Measurements from ENCODE around the gene GSDMA. TPM values are rescaled to one million over a fixed set of nuclear protein-coding genes. Genes with fewer than 3 reads are reported as not detected.

The GSDMA gene
- total RNA-seq, 1 donor from 2014 or later = not detected

- no peaks in the 10 kb centered on the region for H3K27me3 Mint-ChIP-seq (ENCODE audit: low read depth)
- no peaks in the 10 kb centered on the region for H3K9me3 Mint-ChIP-seq
- peak overlapping the region; percentile 69 for H3K27ac Mint-ChIP-seq (ENCODE audit: unreplicated experiment)
- H3K4me1 Mint-ChIP-seq = peaks cover 36% of the 10 kb centered on the region
- no peak for DNase-seq (ENCODE audit: low read depth, low spot score)
- peaks cover 2% of the 10 kb centered on the region for H3K36me3 Mint-ChIP-seq (ENCODE audit: low read depth)
- no peak for TF ChIP-seq CTCF (conservative IDR thresholded peaks at IDR 0.05)
- peak overlapping the region; percentile 94 for H3K4me3 Mint-ChIP-seq
These were observed 38.1 kb upstream of the GSDMA start for GRCh38 chr17:39924691-39925055.

- no peaks in the 10 kb centered on the region for H3K9me3 Mint-ChIP-seq
These were observed 37.3 kb upstream of the GSDMA start for GRCh38 chr17:39925282-39926134.

GRCh38 chr17:39926135-39926587 lies 36.6 kb upstream of the GSDMA start:
- Mint-ChIP-seq H3K4me3 (peak overlapping the region; percentile 94), H3K36me3 (ENCODE audit: low read depth) (peaks cover 2% of the 10 kb centered on the region), H3K9me3 (no peaks in the 10 kb centered on the region), H3K4me1 (peaks cover 36% of the 10 kb centered on the region), H3K27ac (ENCODE audit: unreplicated experiment) (no peak overlapping the region), H3K27me3 (ENCODE audit: low read depth) (no peaks in the 10 kb centered on the region)
- TF ChIP-seq CTCF (conservative IDR thresholded peaks at IDR 0.05) = no peak
- no peak for DNase-seq (ENCODE audit: low read depth, low spot score)

More at GRCh38 chr17:39925282-39926134, 37.3 kb upstream of the GSDMA start:
- no peak for DNase-seq (ENCODE audit: low read depth, low spot score)
- TF ChIP-seq CTCF (conservative IDR thresholded peaks at IDR 0.05) = no peak
- peak overlapping the region; percentile 43 for H3K27ac Mint-ChIP-seq (ENCODE audit: unreplicated experiment)
- no peaks in the 10 kb centered on the region for H3K27me3 Mint-ChIP-seq (ENCODE audit: low read depth)
- H3K4me3 Mint-ChIP-seq = peak overlapping the region; percentile 94
- H3K36me3 Mint-ChIP-seq (ENCODE audit: low read depth) = peaks cover 2% of the 10 kb centered on the region
- H3K4me1 Mint-ChIP-seq = peaks cover 36% of the 10 kb centered on the region

GRCh38 chr17:39926588-39927100 lies 36.2 kb upstream of the GSDMA start:
- Mint-ChIP-seq H3K27me3 (ENCODE audit: low read depth) (no peaks in the 10 kb centered on the region), H3K4me1 (peaks cover 36% of the 10 kb centered on the region), H3K9me3 (no peaks in the 10 kb centered on the region), H3K4me3 (peak overlapping the region; percentile 94), H3K36me3 (ENCODE audit: low read depth) (peaks cover 2% of the 10 kb centered on the region), H3K27ac (ENCODE audit: unreplicated experiment) (peak overlapping the region; percentile 62)
- DNase-seq (ENCODE audit: low read depth, low spot score) = no peak
- no peak for TF ChIP-seq CTCF (conservative IDR thresholded peaks at IDR 0.05)

- Mint-ChIP-seq H3K27ac (ENCODE audit: unreplicated experiment) (peak within 1 kb of the TSS; percentile 95), H3K4me1 (peaks cover 36% of the 10 kb centered on the region), H3K4me3 (peak within 1 kb of the TSS; percentile 94), H3K9me3 (no peaks in the 10 kb centered on the region), H3K36me3 (ENCODE audit: low read depth) (no peaks in the 10 kb centered on the region), H3K27me3 (ENCODE audit: low read depth) (no peaks in the 10 kb centered on the region)
- TF ChIP-seq CTCF (conservative IDR thresholded peaks at IDR 0.05) = no peak
- peak; percentile 92 for DNase-seq (ENCODE audit: low read depth, low spot score)
These were observed 35.5 kb upstream of the GSDMA start, which contains the start of the genes LRRC3C and ORMDL3 for GRCh38 chr17:39927101-39927928. Gene LRRC3C (plus strand): TSS chr17:39927732. CDS start chr17:39941524, 13,792 bp downstream. Gene ORMDL3 (minus strand): TSS chr17:39927601. CDS start chr17:39924203, 3,398 bp downstream.
